MM.1S (cell line): ENCODE data around the gene SPOCK1.
"Not testable (repeated sequence)": the region's sequence is repeated elsewhere in the genome, so short reads cannot be mapped to it uniquely, and the experiment has no call there.

ENCODE experiments used
- DNase-seq: peaks from one replicate; pipeline ENCODE4 v3.0.0-alpha.2; 2015
- H2AFZ ChIP-seq: fragments of 300-600 bp; sonication (generic); 2 replicates; pipeline ENCODE4 v1.6.0; 2016; ENCODE audit warnings: antibody characterized with exemption, low read length
- H3F3A ChIP-seq: fragments of 300-600 bp; sonication (generic); 2 replicates; pipeline ENCODE4 v1.6.1; 2016; ENCODE audit warnings: mild to moderate bottlenecking, antibody characterized with exemption, low read length, moderate library complexity, mixed read lengths; ENCODE audit not compliant: insufficient read depth
- H3K27ac ChIP-seq: fragments of 300-600 bp; sonication (generic); 2 replicates; pipeline ENCODE4 v1.5.1; 2016; ENCODE audit warnings: mild to moderate bottlenecking, low read length
- H3K27me3 ChIP-seq: fragments of 300-600 bp; sonication (generic); replicated peaks from 2 replicates; pipeline ENCODE4 v1.6.0; 2016; ENCODE audit warnings: low read length; ENCODE audit not compliant: insufficient read depth
- H3K36me3 ChIP-seq: fragments of 300-600 bp; sonication (generic); replicated peaks from 2 replicates; pipeline ENCODE4 v1.6.1; 2016; ENCODE audit warnings: mild to moderate bottlenecking, low read length, mixed read lengths; ENCODE audit not compliant: insufficient read depth
- H3K4me1 ChIP-seq: fragments of 300-600 bp; sonication (generic); 2 replicates; pipeline ENCODE4 v1.6.1; 2016; ENCODE audit warnings: low read length, mixed read lengths
- H3K4me2 ChIP-seq: fragments of 300-600 bp; sonication (generic); 2 replicates; pipeline ENCODE4 v1.6.0; 2016; ENCODE audit warnings: low read depth, low read length
- H3K4me3 ChIP-seq: fragments of 300-600 bp; sonication (generic); 2 replicates; pipeline ENCODE4 v1.5.1; 2016; ENCODE audit warnings: low read length, mixed read lengths
- H3K79me2 ChIP-seq: fragments of 300-600 bp; sonication (generic); 2 replicates; pipeline ENCODE4 v1.6.1; 2016; ENCODE audit warnings: mixed run types, low read length, mixed read lengths
- H3K9ac ChIP-seq: fragments of 300-600 bp; sonication (generic); 2 replicates; pipeline ENCODE4 v1.6.1; 2016; ENCODE audit warnings: low read length, mixed read lengths
- H3K9me2 ChIP-seq: fragments of 300-600 bp; sonication (generic); replicated peaks from 2 replicates; pipeline ENCODE4 v1.6.1; 2016; ENCODE audit warnings: mild to moderate bottlenecking, low read length, mixed read lengths; ENCODE audit not compliant: insufficient read depth
- H3K9me3 ChIP-seq: fragments of 300-600 bp; sonication (generic); replicated peaks from 2 replicates; pipeline ENCODE4 v1.6.1; 2016; ENCODE audit warnings: mild to moderate bottlenecking, low read length, mixed read lengths; ENCODE audit not compliant: insufficient read depth
- H4K20me1 ChIP-seq: fragments of 300-600 bp; sonication (generic); 2 replicates; pipeline ENCODE4 v1.6.1; 2016; ENCODE audit warnings: mild to moderate bottlenecking, low read length, moderate library complexity, mixed read lengths; ENCODE audit not compliant: insufficient read depth
- EZH2 ChIP-seq: fragments of 300-600 bp; sonication (generic); optimal IDR thresholded peaks from 2 replicates; pipeline ENCODE3; 2017; ENCODE audit warnings: low read depth, mild to moderate bottlenecking, antibody characterized with exemption, low read length, mixed read lengths
- EZH2phosphoT487 ChIP-seq: fragments of 300-600 bp; sonication (generic); IDR thresholded peaks from 2 replicates; pipeline ENCODE4 v1.6.1; 2018; ENCODE audit warnings: antibody characterized with exemption, low read length
- TF ChIP-seq, protein P1 (sequence below): fragments of 300-600 bp; sonication (generic); IDR thresholded peaks from 2 replicates; pipeline ENCODE4 v1.5.1; 2016; ENCODE audit warnings: antibody characterized with exemption, low read length, mixed read lengths

SPOCK1 gene

DNA sequence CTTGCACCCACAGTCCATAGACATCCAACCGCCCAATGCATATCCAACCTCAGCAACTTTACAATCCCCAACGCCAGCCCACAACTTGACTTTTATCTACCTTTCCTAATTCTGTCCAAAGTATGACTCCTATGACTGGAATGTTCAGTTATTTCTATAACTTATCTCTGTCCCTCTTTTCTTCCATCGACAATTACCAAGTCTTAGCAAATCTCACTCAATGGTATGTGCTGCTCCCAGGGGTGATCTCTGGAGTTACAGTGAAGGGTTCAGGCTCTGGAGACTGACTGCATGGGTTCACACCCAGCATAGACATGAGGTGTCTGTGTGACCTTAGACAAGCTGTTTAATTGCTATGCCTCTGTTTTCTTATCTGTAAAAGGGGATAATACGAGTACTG is 106.9 kb downstream of the SPOCK1 start:
- Histone ChIP-seq H3K4me2 (no peak overlapping the region), H3K36me3 (no peaks in the 10 kb centered on the region), H3K27ac (no peak overlapping the region), H3K9ac (no peak overlapping the region), H3K4me1 (no peaks in the 10 kb centered on the region), H3K9me2 (no peaks in the 10 kb centered on the region), H3K9me3 (no peaks in the 10 kb centered on the region), H3F3A (no peaks in the 10 kb centered on the region), H3K27me3 (no peaks in the 10 kb centered on the region), H3K4me3 (no peak overlapping the region), H2AFZ (no peak overlapping the region), H3K79me2 (no peaks in the 10 kb centered on the region), H4K20me1 (no peaks in the 10 kb centered on the region)
- TF ChIP-seq, protein P1, sequence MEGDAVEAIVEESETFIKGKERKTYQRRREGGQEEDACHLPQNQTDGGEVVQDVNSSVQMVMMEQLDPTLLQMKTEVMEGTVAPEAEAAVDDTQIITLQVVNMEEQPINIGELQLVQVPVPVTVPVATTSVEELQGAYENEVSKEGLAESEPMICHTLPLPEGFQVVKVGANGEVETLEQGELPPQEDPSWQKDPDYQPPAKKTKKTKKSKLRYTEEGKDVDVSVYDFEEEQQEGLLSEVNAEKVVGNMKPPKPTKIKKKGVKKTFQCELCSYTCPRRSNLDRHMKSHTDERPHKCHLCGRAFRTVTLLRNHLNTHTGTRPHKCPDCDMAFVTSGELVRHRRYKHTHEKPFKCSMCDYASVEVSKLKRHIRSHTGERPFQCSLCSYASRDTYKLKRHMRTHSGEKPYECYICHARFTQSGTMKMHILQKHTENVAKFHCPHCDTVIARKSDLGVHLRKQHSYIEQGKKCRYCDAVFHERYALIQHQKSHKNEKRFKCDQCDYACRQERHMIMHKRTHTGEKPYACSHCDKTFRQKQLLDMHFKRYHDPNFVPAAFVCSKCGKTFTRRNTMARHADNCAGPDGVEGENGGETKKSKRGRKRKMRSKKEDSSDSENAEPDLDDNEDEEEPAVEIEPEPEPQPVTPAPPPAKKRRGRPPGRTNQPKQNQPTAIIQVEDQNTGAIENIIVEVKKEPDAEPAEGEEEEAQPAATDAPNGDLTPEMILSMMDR: no peak
- TF ChIP-seq EZH2 (no peak), EZH2phosphoT487 (no peak)
- DNase-seq: no peak

GRCh38 chr5:137391044-137391443 is 108.1 kb downstream of the SPOCK1 start:
- not testable (repeated sequence) for H3K36me3 ChIP-seq, H3K4me1 ChIP-seq, H3F3A ChIP-seq, H3K27ac ChIP-seq, H3K9me3 ChIP-seq, H3K79me2 ChIP-seq, H3K27me3 ChIP-seq, H3K4me3 ChIP-seq, H2AFZ ChIP-seq, H4K20me1 ChIP-seq, H3K4me2 ChIP-seq, H3K9me2 ChIP-seq, DNase-seq, H3K9ac ChIP-seq

- Histone ChIP-seq H3K4me2 (no peak overlapping the region), H3K9ac (no peak overlapping the region)
These were observed 110.1 kb downstream of the SPOCK1 start for GRCh38 chr5:137389042-137389441.

DNA sequence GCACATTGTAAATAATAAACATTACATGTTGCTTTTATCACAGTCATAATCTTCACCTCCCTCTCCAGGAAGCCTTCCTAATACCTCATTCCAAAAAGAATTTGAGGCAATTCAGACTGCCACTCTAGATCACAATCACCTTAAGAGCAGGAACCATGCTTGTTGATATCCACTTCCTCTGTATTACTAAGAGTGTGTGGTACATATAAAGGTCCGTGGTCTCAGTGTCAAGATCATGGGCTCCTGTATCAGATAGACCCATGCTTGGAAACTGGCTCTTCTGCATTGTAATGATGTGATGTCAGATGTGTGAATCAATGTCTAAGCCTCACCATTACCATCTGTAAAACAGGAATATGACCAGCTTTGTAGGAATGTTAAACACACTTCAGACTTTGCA is 114.1 kb downstream of the SPOCK1 start:
- no peak for TF ChIP-seq EZH2phosphoT487
- TF ChIP-seq EZH2: no peak
- TF ChIP-seq, protein P1: no peak
- no peaks in the 10 kb centered on the region for H3K9me3 ChIP-seq
- H3K27me3 ChIP-seq: no peaks in the 10 kb centered on the region
- H3K27ac ChIP-seq: no peak overlapping the region
- H3K4me1 ChIP-seq: no peaks in the 10 kb centered on the region
- H3K9ac ChIP-seq: no peak overlapping the region
- no peaks in the 10 kb centered on the region for H3F3A ChIP-seq
- H3K9me2 ChIP-seq: no peaks in the 10 kb centered on the region
- no peak overlapping the region for H2AFZ ChIP-seq
- H4K20me1 ChIP-seq: no peaks in the 10 kb centered on the region
- DNase-seq: no peak
- no peaks in the 10 kb centered on the region for H3K36me3 ChIP-seq
- H3K4me3 ChIP-seq: no peak overlapping the region
- no peaks in the 10 kb centered on the region for H3K79me2 ChIP-seq
- no peak overlapping the region for H3K4me2 ChIP-seq

More at GRCh38 chr5:137389042-137389441, 110.1 kb downstream of the SPOCK1 start:
- DNase-seq: no peak
- no peaks in the 10 kb centered on the region for H3K9me2 ChIP-seq
- H3K4me1 ChIP-seq: no peaks in the 10 kb centered on the region
- H3K9me3 ChIP-seq: no peaks in the 10 kb centered on the region
- H3K36me3 ChIP-seq: no peaks in the 10 kb centered on the region
- no peak for TF ChIP-seq EZH2phosphoT487
- TF ChIP-seq EZH2: no peak
- TF ChIP-seq, protein P1: no peak
- H3K79me2 ChIP-seq: no peaks in the 10 kb centered on the region
- H3K27me3 ChIP-seq: no peaks in the 10 kb centered on the region
- H3K4me3 ChIP-seq: no peak overlapping the region
- H2AFZ ChIP-seq: no peak overlapping the region
- H3K27ac ChIP-seq: no peak overlapping the region
- no peaks in the 10 kb centered on the region for H4K20me1 ChIP-seq
- H3F3A ChIP-seq: no peaks in the 10 kb centered on the region
